Lower lobe of right lung (tissue), 2 donors: ENCODE data around the gene B3GNT9. TPM values are rescaled to one million over a fixed set of nuclear protein-coding genes. Genes with fewer than 3 reads are reported as not detected.

Source experiments
- ATAC-seq, 2 donors: fragments of 200-7000 bp; cut with Tn5 transposase; one replicate each; pipeline ENCODE4 v1.9.1; 2020 to 2022; ENCODE audit warnings: mild to moderate bottlenecking in 2 of 2, moderate library complexity in 2 of 2
- DNase-seq: peaks from one replicate; pipeline ENCODE4 v3.0.0-alpha.2; 2020
- H3K27ac ChIP-seq: fragments of 200-600 bp; one replicate; pipeline ENCODE4 v1.8.0; 2022
- H3K27me3 ChIP-seq: fragments of 200-600 bp; one replicate; pipeline ENCODE4 v1.8.0; 2022; ENCODE audit warnings: low read depth
- H3K36me3 ChIP-seq: fragments of 200-600 bp; one replicate; pipeline ENCODE4 v1.8.0; 2022; ENCODE audit warnings: mild to moderate bottlenecking
- H3K4me1 ChIP-seq: fragments of 200-600 bp; one replicate; pipeline ENCODE4 v1.8.0; 2022
- H3K4me3 ChIP-seq: fragments of 200-600 bp; one replicate; pipeline ENCODE4 v1.8.0; 2022; ENCODE audit warnings: mild to moderate bottlenecking
- H3K9me3 ChIP-seq: fragments of 200-600 bp; one replicate; pipeline ENCODE4 v1.8.0; 2022
- CTCF ChIP-seq: fragments of 200-600 bp; IDR thresholded peaks from one replicate; pipeline ENCODE4 v1.8.0; 2022; ENCODE audit warnings: antibody characterized with exemption, mild to moderate bottlenecking
- intact Hi-C: fragments of 100-400 bp; cut with DNase I; formaldehyde crosslinking; loops from one replicate; pipeline ENCODE4 v1.11.0; 2022
- total RNA-seq: library from RNA; stranded (reverse); fragmentation: NEBNext Ultra II Directional; extraction: Animal tissue kit (Norgen Biotek cat#: 25700); gene quantifications from one replicate; pipeline ENCODE4 v1.2.1, GENCODE V29; 2021
- donor health status: DM: no; HTN: yes; CAD: no; lungs with severe emphysema.

B3GNT9 gene
- total RNA-seq, 1 donor from 2014 or later: 13.5 TPM

GRCh38 chr16:67100569-67101310 is 50.1 kb downstream of the B3GNT9 start:
- ATAC-seq: no peak
- H3K36me3 ChIP-seq: peaks cover 26% of the 10 kb centered on the region
- H3K4me1 ChIP-seq: peaks cover 12% of the 10 kb centered on the region
- H3K9me3 ChIP-seq: no peaks in the 10 kb centered on the region
- H3K27me3 ChIP-seq: no peaks in the 10 kb centered on the region
- intact Hi-C loops: no loop called here
- DNase-seq: no peak
- no peak for TF ChIP-seq CTCF
- no peak overlapping the region for H3K27ac ChIP-seq
- no peak overlapping the region for H3K4me3 ChIP-seq

- TF ChIP-seq CTCF: no peak
- intact Hi-C loops: no loop called here
- H3K36me3 ChIP-seq: peaks cover 26% of the 10 kb centered on the region
- H3K9me3 ChIP-seq: no peaks in the 10 kb centered on the region
- H3K27me3 ChIP-seq: no peaks in the 10 kb centered on the region
- no peak for DNase-seq
- no peak overlapping the region for H3K27ac ChIP-seq
- H3K4me1 ChIP-seq: no peaks in the 10 kb centered on the region
- ATAC-seq: no peak
- H3K4me3 ChIP-seq: no peak overlapping the region
Measured at GRCh38 chr16:67098599-67098998, 52.2 kb downstream of the B3GNT9 start.

Other genes with a start within 250 kb of the B3GNT9 start
- gene CDH16, start 232.1 kb downstream of the B3GNT9 start, total RNA-seq: not detected
- gene RRAD, start 225.5 kb downstream of the B3GNT9 start, total RNA-seq: 11.8 TPM
- gene CIAO2B, start 216.6 kb downstream of the B3GNT9 start, total RNA-seq: 76.8 TPM
- gene CES2, start 215.5 kb downstream of the B3GNT9 start, total RNA-seq: 35.1 TPM
- 2.5 TPM for gene CES3, start 189.7 kb downstream of the B3GNT9 start, total RNA-seq
- gene CES4A, start 162.4 kb downstream of the B3GNT9 start, total RNA-seq: 14.8 TPM
- 46.9 TPM for gene CBFB, start 121.8 kb downstream of the B3GNT9 start, total RNA-seq
- 21.7 TPM for gene PHAF1, start 41.1 kb downstream of the B3GNT9 start, total RNA-seq
- gene TRADD, start 8.9 kb upstream of the B3GNT9 start, total RNA-seq: 28.4 TPM
- 32.9 TPM for gene FBXL8, start 9.0 kb upstream of the B3GNT9 start, total RNA-seq
- gene HSF4, start 13.7 kb upstream of the B3GNT9 start, total RNA-seq: 76.3 TPM
- 55.6 TPM for gene NOL3, start 19.5 kb upstream of the B3GNT9 start, total RNA-seq
- 29.0 TPM for gene MATCAP1, start 33.0 kb upstream of the B3GNT9 start, total RNA-seq
- 15.6 TPM for gene EXOC3L1, start 39.1 kb upstream of the B3GNT9 start, total RNA-seq
- 66.5 TPM for gene E2F4, start 41.2 kb upstream of the B3GNT9 start, total RNA-seq
- 14.9 TPM for gene ELMO3, start 48.1 kb upstream of the B3GNT9 start, total RNA-seq
- gene TMEM208, start 76.1 kb upstream of the B3GNT9 start, total RNA-seq: 33.1 TPM
- gene FHOD1, start 96.5 kb upstream of the B3GNT9 start, total RNA-seq: 67.7 TPM
- 2.8 TPM for gene SLC9A5, start 98.0 kb upstream of the B3GNT9 start, total RNA-seq
- 12.4 TPM for gene PLEKHG4, start 128.5 kb upstream of the B3GNT9 start, total RNA-seq
- 0.74 TPM for gene KCTD19, start 175.7 kb upstream of the B3GNT9 start, total RNA-seq
- gene LRRC36, start 175.8 kb upstream of the B3GNT9 start, total RNA-seq: 42.1 TPM
- gene TPPP3, start 242.5 kb upstream of the B3GNT9 start, total RNA-seq: 123 TPM